ENCODE measurements around the gene EXOC6.

DNA sequence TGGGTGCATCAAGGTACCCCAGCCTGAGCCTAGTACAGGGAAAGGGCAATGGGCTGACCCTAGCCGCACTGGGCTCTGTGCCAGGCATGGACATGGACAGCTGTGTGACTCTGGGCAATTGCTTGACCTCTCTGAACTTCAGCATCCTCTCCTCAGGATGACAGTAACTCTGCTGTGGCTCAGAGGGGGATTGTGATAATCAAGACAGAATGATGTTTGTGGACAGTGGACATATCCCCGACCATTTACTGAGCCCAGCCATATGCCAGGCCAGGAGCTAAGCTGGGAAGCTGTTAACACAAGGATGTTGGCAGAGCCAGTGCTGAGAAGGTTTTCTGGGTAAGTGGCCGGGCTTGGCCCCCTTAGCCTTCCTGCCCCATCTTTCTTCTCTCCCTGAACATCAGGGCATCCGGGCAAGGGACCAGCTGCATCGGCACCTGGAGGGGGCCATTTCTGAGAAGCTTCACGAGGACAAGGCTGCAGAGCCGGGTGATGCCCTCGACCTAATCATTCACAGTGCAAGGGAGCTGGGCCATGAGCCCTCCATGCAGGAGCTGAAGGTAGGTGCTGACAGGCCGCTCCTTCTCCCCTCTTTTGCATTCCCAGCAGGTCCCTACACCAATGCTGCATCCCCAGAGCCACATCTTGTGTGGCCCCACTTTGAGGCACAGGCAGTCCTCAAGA lies 215.8 kb downstream of the EXOC6 start:
- TF ChIP-seq RAD51 (IDR thresholded peaks at IDR 0.05; ENCODE audit: borderline replicate concordance), result no peak
- TF ChIP-seq, protein P1, sequence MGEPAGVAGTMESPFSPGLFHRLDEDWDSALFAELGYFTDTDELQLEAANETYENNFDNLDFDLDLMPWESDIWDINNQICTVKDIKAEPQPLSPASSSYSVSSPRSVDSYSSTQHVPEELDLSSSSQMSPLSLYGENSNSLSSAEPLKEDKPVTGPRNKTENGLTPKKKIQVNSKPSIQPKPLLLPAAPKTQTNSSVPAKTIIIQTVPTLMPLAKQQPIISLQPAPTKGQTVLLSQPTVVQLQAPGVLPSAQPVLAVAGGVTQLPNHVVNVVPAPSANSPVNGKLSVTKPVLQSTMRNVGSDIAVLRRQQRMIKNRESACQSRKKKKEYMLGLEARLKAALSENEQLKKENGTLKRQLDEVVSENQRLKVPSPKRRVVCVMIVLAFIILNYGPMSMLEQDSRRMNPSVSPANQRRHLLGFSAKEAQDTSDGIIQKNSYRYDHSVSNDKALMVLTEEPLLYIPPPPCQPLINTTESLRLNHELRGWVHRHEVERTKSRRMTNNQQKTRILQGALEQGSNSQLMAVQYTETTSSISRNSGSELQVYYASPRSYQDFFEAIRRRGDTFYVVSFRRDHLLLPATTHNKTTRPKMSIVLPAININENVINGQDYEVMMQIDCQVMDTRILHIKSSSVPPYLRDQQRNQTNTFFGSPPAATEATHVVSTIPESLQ (CRISPR knock-in tag; conservative IDR thresholded peaks at IDR 0.05), result no peak
- no peak for TF ChIP-seq NR2C2 (CRISPR knock-in tag; IDR thresholded peaks at IDR 0.05; ENCODE audit: borderline replicate concordance)
- TF ChIP-seq RAD21 (CRISPR knock-in tag; IDR thresholded peaks at IDR 0.05), result no peak
- TF ChIP-seq TCF7L2 (IDR thresholded peaks at IDR 0.05; ENCODE audit: low read depth, low read length), result no peak
- TF ChIP-seq CREM (IDR thresholded peaks at IDR 0.05), result no peak
- TF ChIP-seq CREM (CRISPR knock-in tag; IDR thresholded peaks at IDR 0.05), result no peak
- TF ChIP-seq MXI1 (IDR thresholded peaks at IDR 0.05; ENCODE audit: borderline replicate concordance, low read depth, low read length), result no peak
- TF ChIP-seq ZFP36L1 (CRISPR knock-in tag; IDR thresholded peaks at IDR 0.05), result no peak
- TF ChIP-seq ZNF232 (CRISPR knock-in tag; IDR thresholded peaks at IDR 0.05; ENCODE audit: borderline replicate concordance), result no peak
- TF ChIP-seq THAP8 (CRISPR knock-in tag; IDR thresholded peaks at IDR 0.05; ENCODE audit: borderline replicate concordance), result no peak
- TF ChIP-seq, protein P2, sequence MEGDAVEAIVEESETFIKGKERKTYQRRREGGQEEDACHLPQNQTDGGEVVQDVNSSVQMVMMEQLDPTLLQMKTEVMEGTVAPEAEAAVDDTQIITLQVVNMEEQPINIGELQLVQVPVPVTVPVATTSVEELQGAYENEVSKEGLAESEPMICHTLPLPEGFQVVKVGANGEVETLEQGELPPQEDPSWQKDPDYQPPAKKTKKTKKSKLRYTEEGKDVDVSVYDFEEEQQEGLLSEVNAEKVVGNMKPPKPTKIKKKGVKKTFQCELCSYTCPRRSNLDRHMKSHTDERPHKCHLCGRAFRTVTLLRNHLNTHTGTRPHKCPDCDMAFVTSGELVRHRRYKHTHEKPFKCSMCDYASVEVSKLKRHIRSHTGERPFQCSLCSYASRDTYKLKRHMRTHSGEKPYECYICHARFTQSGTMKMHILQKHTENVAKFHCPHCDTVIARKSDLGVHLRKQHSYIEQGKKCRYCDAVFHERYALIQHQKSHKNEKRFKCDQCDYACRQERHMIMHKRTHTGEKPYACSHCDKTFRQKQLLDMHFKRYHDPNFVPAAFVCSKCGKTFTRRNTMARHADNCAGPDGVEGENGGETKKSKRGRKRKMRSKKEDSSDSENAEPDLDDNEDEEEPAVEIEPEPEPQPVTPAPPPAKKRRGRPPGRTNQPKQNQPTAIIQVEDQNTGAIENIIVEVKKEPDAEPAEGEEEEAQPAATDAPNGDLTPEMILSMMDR (CRISPR knock-in tag; IDR thresholded peaks at IDR 0.05), result no peak
